Measurements from ENCODE around the gene ADGRL1.

DNA sequence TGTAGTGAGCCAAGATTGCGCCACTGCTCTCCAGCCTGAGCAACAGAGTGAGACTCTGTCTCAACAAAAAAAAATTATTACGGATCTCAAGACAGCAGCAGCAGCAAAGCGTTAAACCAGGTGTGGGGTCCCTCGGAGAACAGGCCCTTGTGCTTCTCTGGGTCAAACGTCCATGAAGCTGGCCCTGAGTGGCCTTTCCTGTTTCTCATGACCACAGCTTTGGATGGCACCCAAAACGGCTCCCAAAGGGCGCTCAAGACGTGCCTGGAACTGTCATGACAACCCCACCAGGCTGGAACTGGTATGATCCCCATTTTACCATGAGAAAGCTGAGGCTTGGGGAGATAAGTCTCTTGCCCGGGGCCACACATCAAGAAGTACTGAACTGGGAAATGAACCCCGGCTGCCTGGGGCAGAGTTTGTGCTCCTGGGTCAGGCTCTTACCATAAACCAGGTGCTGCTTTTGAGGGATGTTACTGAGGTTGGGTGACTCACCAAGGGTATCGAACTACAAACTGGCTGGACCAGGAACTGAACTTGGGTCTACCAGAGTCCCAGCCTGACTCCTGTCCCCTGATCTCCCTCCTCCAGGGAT is 103.8 kb downstream of the ADGRL1 start:
- TF ChIP-seq, protein P1, sequence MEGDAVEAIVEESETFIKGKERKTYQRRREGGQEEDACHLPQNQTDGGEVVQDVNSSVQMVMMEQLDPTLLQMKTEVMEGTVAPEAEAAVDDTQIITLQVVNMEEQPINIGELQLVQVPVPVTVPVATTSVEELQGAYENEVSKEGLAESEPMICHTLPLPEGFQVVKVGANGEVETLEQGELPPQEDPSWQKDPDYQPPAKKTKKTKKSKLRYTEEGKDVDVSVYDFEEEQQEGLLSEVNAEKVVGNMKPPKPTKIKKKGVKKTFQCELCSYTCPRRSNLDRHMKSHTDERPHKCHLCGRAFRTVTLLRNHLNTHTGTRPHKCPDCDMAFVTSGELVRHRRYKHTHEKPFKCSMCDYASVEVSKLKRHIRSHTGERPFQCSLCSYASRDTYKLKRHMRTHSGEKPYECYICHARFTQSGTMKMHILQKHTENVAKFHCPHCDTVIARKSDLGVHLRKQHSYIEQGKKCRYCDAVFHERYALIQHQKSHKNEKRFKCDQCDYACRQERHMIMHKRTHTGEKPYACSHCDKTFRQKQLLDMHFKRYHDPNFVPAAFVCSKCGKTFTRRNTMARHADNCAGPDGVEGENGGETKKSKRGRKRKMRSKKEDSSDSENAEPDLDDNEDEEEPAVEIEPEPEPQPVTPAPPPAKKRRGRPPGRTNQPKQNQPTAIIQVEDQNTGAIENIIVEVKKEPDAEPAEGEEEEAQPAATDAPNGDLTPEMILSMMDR (IDR thresholded peaks at IDR 0.05): no peak
- TF ChIP-seq POLR2AphosphoS5 (IDR thresholded peaks at IDR 0.05): no peak
- no peak for TF ChIP-seq POLR2A (IDR thresholded peaks at IDR 0.05)
- TF ChIP-seq EP300 (IDR thresholded peaks at IDR 0.05): no peak

All from suprapubic skin (tissue), 4 donors.